ENCODE data around the gene COL28A1.
"Not testable (repeated sequence)": the region's sequence is repeated elsewhere in the genome, so short reads cannot be mapped to it uniquely, and the experiment has no call there.

Gene COL28A1

DNA sequence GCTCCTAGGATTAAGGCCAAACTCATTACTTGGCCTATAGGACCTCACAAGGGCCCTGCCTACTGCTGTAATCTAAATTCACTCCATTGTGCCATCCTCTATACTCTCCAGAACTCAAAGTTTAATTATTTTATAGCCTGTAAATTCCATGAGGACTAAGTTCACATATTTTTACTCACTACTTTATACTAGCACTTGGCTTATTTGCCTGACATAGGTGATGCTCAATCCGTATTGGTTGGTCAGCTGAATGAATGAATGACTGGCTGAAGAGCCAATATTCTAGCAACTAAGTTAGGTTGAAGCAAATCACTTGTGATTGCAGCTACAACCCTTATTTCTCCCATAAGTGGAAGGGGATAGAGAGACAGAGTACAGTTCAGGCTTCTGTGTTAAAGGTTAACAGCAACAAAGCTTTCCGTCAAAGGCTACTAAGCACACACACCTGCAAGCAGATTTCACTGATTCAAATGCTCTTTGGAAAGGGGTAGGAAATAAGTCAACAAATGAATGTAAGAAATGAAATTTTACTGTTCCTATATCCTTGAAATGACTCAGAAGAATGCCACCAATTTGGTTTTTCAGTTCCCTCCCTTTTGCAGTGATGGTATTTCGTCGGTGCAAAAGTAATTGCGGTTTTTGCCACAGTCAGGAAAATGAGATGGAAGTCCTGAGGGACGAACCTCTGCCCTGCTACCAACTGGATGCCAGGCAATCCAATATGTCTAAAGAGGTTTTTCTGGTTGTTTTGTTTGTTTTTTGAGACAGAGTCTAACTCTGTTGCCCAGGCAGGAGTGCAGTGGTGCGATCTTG lies 120.7 kb downstream of the COL28A1 start:
- H3K36me3 ChIP-seq (ENCODE audit: control insufficient read depth in 1 of 2, insufficient read depth in 2 of 2, low read length in 2 of 2) = no peaks in the 10 kb centered on the region
- H3K4me3 ChIP-seq (ENCODE audit: low read depth in 1 of 2, low read length in 2 of 2) = no peak overlapping the region
- H3K4me1 ChIP-seq (ENCODE audit: control insufficient read depth in 1 of 2, insufficient read depth in 2 of 2, low read length in 2 of 2) = no peaks in the 10 kb centered on the region
- H3K27ac ChIP-seq (ENCODE audit: low read length) = peak overlapping the region; percentile 48
- no peaks in the 10 kb centered on the region for H3K9me3 ChIP-seq (ENCODE audit: control insufficient read depth in 1 of 2, low read length in 2 of 2)
- H3K27me3 ChIP-seq (ENCODE audit: low read depth, low read length) = no peaks in the 10 kb centered on the region

DNA sequence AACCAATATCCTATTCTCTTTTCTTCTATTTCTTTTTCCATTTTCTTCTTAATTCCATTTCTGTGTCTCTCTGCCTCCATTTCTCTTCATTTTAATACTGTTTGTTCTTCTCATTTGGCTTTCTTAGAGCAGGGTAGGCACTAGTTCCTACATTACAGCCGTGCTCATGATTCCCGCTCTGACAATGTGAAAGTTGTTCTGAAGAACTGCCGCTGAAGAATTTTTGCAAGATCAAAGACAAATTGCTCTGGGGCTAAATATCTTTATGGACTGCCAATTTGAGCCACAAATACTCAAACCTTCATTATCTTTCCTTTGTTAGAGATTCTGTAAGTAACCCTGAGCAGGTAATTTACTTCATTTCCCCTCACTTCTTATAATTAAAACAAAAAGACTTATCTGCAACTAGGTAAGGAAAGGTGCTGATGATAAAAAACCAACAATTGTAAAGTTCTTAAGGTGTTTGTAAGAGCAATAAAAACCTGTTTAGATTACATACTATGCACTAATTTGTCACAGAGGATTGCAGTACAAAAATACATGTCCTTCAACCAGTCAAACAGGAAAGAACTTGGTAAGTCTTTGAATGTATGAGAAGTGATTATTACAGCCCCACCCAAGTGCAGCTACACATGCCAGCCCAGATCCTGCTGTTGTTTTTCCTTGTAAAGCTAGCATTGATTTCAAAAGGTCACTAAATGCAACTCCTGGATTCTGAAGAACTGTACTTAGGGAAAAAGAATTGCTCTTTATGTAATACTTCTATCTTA lies 127.5 kb downstream of the COL28A1 start:
- Histone ChIP-seq H3K4me3 (ENCODE audit: low read depth in 1 of 2, low read length in 2 of 2) (no peak overlapping the region), H3K36me3 (ENCODE audit: control insufficient read depth in 1 of 2, insufficient read depth in 2 of 2, low read length in 2 of 2) (no peaks in the 10 kb centered on the region), H3K4me1 (ENCODE audit: control insufficient read depth in 1 of 2, insufficient read depth in 2 of 2, low read length in 2 of 2) (no peaks in the 10 kb centered on the region), H3K27me3 (ENCODE audit: low read depth, low read length) (no peaks in the 10 kb centered on the region), H3K27ac (ENCODE audit: low read length) (peak overlapping the region; percentile 66), H3K9me3 (ENCODE audit: control insufficient read depth in 1 of 2, low read length in 2 of 2) (peaks cover 0 to 5% of the 10 kb centered on the region in 2 donors)

DNA sequence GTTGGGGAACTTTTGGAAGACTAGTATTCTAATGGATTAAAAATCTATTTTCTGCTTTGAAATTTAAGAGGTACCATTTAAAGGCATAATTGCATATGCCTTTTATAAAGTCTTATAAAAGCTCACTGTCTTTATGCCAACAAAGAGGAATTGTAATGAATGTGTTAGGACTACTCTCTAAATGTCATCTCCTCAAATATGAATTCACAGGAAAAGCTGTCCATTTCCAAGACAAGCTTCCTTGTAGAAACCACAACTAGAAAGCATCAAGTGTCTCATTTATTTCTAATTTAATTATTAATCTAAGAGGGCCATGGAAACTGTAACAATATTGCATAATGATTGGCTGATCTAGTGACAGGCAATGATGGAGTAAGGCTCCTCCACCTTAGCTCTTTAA lies 130.2 kb downstream of the COL28A1 start:
- Histone ChIP-seq H3K9me3 (ENCODE audit: control insufficient read depth in 1 of 2, low read length in 2 of 2) (peaks cover 0 to 5% of the 10 kb centered on the region in 2 donors), H3K4me3 (ENCODE audit: low read depth in 1 of 2, low read length in 2 of 2) (no peak overlapping the region), H3K36me3 (ENCODE audit: control insufficient read depth in 1 of 2, insufficient read depth in 2 of 2, low read length in 2 of 2) (no peaks in the 10 kb centered on the region), H3K27ac (ENCODE audit: low read length) (no peak overlapping the region), H3K27me3 (ENCODE audit: low read depth, low read length) (no peaks in the 10 kb centered on the region), H3K4me1 (ENCODE audit: control insufficient read depth in 1 of 2, insufficient read depth in 2 of 2, low read length in 2 of 2) (no peaks in the 10 kb centered on the region)

DNA sequence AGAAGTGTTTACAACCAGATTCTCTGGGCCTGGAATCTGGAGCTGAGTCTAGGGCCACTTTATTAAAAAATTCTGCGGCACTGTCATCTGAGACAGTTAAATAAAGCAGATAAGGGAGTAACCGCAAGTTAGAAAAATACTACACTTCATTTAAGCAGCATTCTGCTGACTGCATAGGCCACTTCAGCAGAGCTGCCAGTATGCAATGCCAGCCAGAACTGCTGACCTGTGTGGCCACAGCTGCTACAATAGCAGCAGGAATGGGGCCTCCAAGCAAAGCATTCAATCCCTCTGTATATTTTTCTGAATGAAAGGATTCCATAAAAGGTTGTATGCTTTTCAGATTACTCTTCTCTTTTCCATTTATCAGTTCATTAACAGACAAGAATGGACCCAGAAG lies 136.0 kb downstream of the COL28A1 start:
- Histone ChIP-seq H3K4me1 (ENCODE audit: control insufficient read depth in 1 of 2, insufficient read depth in 2 of 2, low read length in 2 of 2) (peaks cover 0 to 4% of the 10 kb centered on the region in 2 donors), H3K27ac (ENCODE audit: low read length) (no peak overlapping the region), H3K36me3 (ENCODE audit: control insufficient read depth in 1 of 2, insufficient read depth in 2 of 2, low read length in 2 of 2) (no peaks in the 10 kb centered on the region), H3K9me3 (ENCODE audit: control insufficient read depth in 1 of 2, low read length in 2 of 2) (no peaks in the 10 kb centered on the region), H3K27me3 (ENCODE audit: low read depth, low read length) (no peaks in the 10 kb centered on the region), H3K4me3 (ENCODE audit: low read depth in 1 of 2, low read length in 2 of 2) (no peak overlapping the region)

- Histone ChIP-seq H3K27me3 (ENCODE audit: low read depth, low read length) (no peaks in the 10 kb centered on the region), H3K4me1 (ENCODE audit: control insufficient read depth in 1 of 2, insufficient read depth in 2 of 2, low read length in 2 of 2) (peaks cover 0 to 4% of the 10 kb centered on the region in 2 donors), H3K9me3 (ENCODE audit: control insufficient read depth in 1 of 2, low read length in 2 of 2) (peaks cover 0 to 3% of the 10 kb centered on the region in 2 donors), H3K4me3 (ENCODE audit: low read depth in 1 of 2, low read length in 2 of 2) (no peak overlapping the region), H3K27ac (ENCODE audit: low read length) (no peak overlapping the region), H3K36me3 (ENCODE audit: control insufficient read depth in 1 of 2, insufficient read depth in 2 of 2, low read length in 2 of 2) (no peaks in the 10 kb centered on the region)
These were observed 139.9 kb downstream of the COL28A1 start for GRCh38 chr7:7395785-7396184.

- H3K4me1 ChIP-seq (ENCODE audit: control insufficient read depth in 1 of 2, insufficient read depth in 2 of 2, low read length in 2 of 2); H3K36me3 ChIP-seq (ENCODE audit: control insufficient read depth in 1 of 2, insufficient read depth in 2 of 2, low read length in 2 of 2); H3K4me3 ChIP-seq (ENCODE audit: low read depth in 1 of 2, low read length in 2 of 2); H3K9me3 ChIP-seq (ENCODE audit: control insufficient read depth in 1 of 2, low read length in 2 of 2); H3K27ac ChIP-seq (ENCODE audit: low read length); H3K27me3 ChIP-seq (ENCODE audit: low read depth, low read length): not testable (repeated sequence)
These were observed 147.5 kb downstream of the COL28A1 start for GRCh38 chr7:7388164-7388563.

DNA sequence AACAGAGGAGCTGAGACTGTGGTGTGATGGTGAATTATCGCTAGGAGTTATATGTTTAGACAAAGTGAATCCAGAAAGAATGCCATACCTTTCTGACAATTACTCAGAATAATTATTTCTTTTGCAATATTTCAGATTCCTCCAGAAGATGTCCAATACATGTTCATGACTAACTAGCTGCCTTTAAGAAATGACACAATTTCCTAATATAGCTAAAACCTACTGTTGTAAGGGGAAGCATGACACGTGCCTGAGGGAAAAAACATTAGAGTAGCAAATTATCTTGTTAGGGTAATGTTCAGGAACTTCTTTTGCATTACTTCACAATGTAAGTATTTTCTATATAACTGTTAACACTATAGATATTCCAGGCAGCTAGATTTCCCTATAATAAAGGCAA lies 150.3 kb downstream of the COL28A1 start:
- no peak overlapping the region for H3K27ac ChIP-seq (ENCODE audit: low read length)
- H3K4me3 ChIP-seq (ENCODE audit: low read depth in 1 of 2, low read length in 2 of 2) = no peak overlapping the region
- H3K36me3 ChIP-seq (ENCODE audit: control insufficient read depth in 1 of 2, insufficient read depth in 2 of 2, low read length in 2 of 2) = no peaks in the 10 kb centered on the region
- H3K4me1 ChIP-seq (ENCODE audit: control insufficient read depth in 1 of 2, insufficient read depth in 2 of 2, low read length in 2 of 2) = no peaks in the 10 kb centered on the region
- H3K9me3 ChIP-seq (ENCODE audit: control insufficient read depth in 1 of 2, low read length in 2 of 2) = no peaks in the 10 kb centered on the region
- no peaks in the 10 kb centered on the region for H3K27me3 ChIP-seq (ENCODE audit: low read depth, low read length)

GRCh38 chr7:7384228-7384627 lies 151.4 kb downstream of the COL28A1 start:
- Histone ChIP-seq H3K4me1 (ENCODE audit: control insufficient read depth in 1 of 2, insufficient read depth in 2 of 2, low read length in 2 of 2) (no peaks in the 10 kb centered on the region), H3K9me3 (ENCODE audit: control insufficient read depth in 1 of 2, low read length in 2 of 2) (no peaks in the 10 kb centered on the region)

DNA sequence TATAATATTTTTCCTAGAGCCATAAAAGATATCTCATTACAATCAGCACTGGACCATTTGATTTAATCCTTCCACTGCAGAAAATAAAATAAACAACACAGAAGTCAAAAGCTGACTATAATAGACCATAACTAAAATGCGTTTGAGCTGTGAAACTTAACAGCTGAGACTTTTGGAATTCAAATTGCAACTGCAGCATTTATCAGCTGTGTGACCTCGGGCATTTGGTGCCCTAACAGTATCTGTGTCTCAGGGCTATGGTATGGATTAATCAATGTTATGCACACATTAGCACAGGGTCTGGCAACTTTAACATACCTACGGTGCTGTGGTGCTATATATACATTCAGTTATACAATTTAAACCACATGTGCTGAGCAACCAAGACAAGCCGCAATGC lies 160.1 kb downstream of the COL28A1 start:
- H3K27me3 ChIP-seq (ENCODE audit: low read depth, low read length) = no peaks in the 10 kb centered on the region
- H3K36me3 ChIP-seq (ENCODE audit: control insufficient read depth in 1 of 2, insufficient read depth in 2 of 2, low read length in 2 of 2) = no peaks in the 10 kb centered on the region
- no peaks in the 10 kb centered on the region for H3K4me1 ChIP-seq (ENCODE audit: control insufficient read depth in 1 of 2, insufficient read depth in 2 of 2, low read length in 2 of 2)
- H3K27ac ChIP-seq (ENCODE audit: low read length) = no peak overlapping the region
- no peaks in the 10 kb centered on the region for H3K9me3 ChIP-seq (ENCODE audit: control insufficient read depth in 1 of 2, low read length in 2 of 2)
- H3K4me3 ChIP-seq (ENCODE audit: low read depth in 1 of 2, low read length in 2 of 2) = no peak overlapping the region

More at GRCh38 chr7:7384228-7384627, 151.4 kb downstream of the COL28A1 start:
- H3K27me3 ChIP-seq (ENCODE audit: low read depth, low read length) = no peaks in the 10 kb centered on the region
- no peaks in the 10 kb centered on the region for H3K36me3 ChIP-seq (ENCODE audit: control insufficient read depth in 1 of 2, insufficient read depth in 2 of 2, low read length in 2 of 2)
- no peak overlapping the region for H3K27ac ChIP-seq (ENCODE audit: low read length)
- no peak overlapping the region for H3K4me3 ChIP-seq (ENCODE audit: low read depth in 1 of 2, low read length in 2 of 2)

DNA sequence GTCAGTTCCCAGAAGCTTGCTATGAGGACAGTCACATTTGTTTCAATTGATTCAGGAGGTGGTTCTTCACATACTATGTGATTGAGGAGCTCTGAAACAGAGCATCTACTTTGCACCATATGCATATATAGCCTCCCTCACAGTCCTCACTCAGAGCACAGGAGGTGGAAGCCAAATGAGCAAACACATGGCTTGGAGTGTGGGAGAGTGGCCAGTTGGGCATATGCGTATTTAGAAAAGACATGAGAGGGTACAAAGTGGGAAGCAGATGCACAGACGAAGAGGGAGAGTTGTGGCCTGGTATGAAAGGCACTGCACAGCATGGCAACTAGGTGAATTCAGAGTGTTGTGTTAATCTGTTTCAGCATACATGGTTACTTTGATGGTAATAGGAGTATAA lies 165.6 kb downstream of the COL28A1 start:
- Histone ChIP-seq H3K4me1 (ENCODE audit: control insufficient read depth in 1 of 2, insufficient read depth in 2 of 2, low read length in 2 of 2) (no peaks in the 10 kb centered on the region), H3K27me3 (ENCODE audit: low read depth, low read length) (no peaks in the 10 kb centered on the region), H3K4me3 (ENCODE audit: low read depth in 1 of 2, low read length in 2 of 2) (no peak overlapping the region), H3K9me3 (ENCODE audit: control insufficient read depth in 1 of 2, low read length in 2 of 2) (no peaks in the 10 kb centered on the region), H3K36me3 (ENCODE audit: control insufficient read depth in 1 of 2, insufficient read depth in 2 of 2, low read length in 2 of 2) (no peaks in the 10 kb centered on the region), H3K27ac (ENCODE audit: low read length) (no peak overlapping the region)

- Histone ChIP-seq H3K36me3 (ENCODE audit: control insufficient read depth in 1 of 2, insufficient read depth in 2 of 2, low read length in 2 of 2) (no peaks in the 10 kb centered on the region), H3K9me3 (ENCODE audit: control insufficient read depth in 1 of 2, low read length in 2 of 2) (no peaks in the 10 kb centered on the region), H3K27me3 (ENCODE audit: low read depth, low read length) (no peaks in the 10 kb centered on the region), H3K27ac (ENCODE audit: low read length) (no peak overlapping the region), H3K4me1 (ENCODE audit: control insufficient read depth in 1 of 2, insufficient read depth in 2 of 2, low read length in 2 of 2) (no peaks in the 10 kb centered on the region), H3K4me3 (ENCODE audit: low read depth in 1 of 2, low read length in 2 of 2) (no peak overlapping the region)
These were observed 166.5 kb downstream of the COL28A1 start for GRCh38 chr7:7369134-7369533.
